ENCODE results near the gene RNF168. TPM values are rescaled to one million over a fixed set of nuclear protein-coding genes. Genes with fewer than 3 reads are reported as not detected.

The RNF168 gene
- total RNA-seq, 2 experiments from 2014 or later: 26.1 to 27.4 TPM

- peaks cover under 1% of the 10 kb centered on the region for H3K4me1 ChIP-seq (ENCODE audit: insufficient read depth, low read length)
- ChIA-PET CTCF (interaction anchor here (0.7 kb wide), 1 partner anchor 36 kb away, joined by 3 read pairs; no protein-coding TSS in a partner anchor), POLR2A (no interaction called here)
- no peak overlapping the region for H3K4me3 Mint-ChIP-seq
- no peaks in the 10 kb centered on the region for H3K27me3 ChIP-seq (ENCODE audit: control insufficient read depth in 1 of 2, insufficient read depth in 2 of 2, low read length in 2 of 2)
- no peaks in the 10 kb centered on the region for H3K27me3 Mint-ChIP-seq
- H3K27ac ChIP-seq (ENCODE audit: low read depth in 1 of 2, low read length in 2 of 2): no peak overlapping the region
- no peak for ATAC-seq (ENCODE audit: poor library complexity)
- no peak overlapping the region for H3K4me3 ChIP-seq (ENCODE audit: low read length)
- H3K9me3 ChIP-seq (ENCODE audit: control insufficient read depth in 1 of 2, insufficient read depth in 1 of 2, low read length in 2 of 2): no peaks in the 10 kb centered on the region
- no peak for DNase-seq
- H3K36me3 Mint-ChIP-seq (ENCODE audit: low read depth): peaks cover 47% of the 10 kb centered on the region
- no peaks in the 10 kb centered on the region for H3K9me3 Mint-ChIP-seq
- peaks cover 47% of the 10 kb centered on the region for H3K4me1 Mint-ChIP-seq (ENCODE audit: low read depth)
- H3K27ac Mint-ChIP-seq: no peak overlapping the region
- peaks cover 16% of the 10 kb centered on the region for H3K36me3 ChIP-seq (ENCODE audit: insufficient read depth, low read length)
- no peak for TF ChIP-seq CTCF (IDR thresholded peaks at IDR 0.05)
- intact Hi-C loops (cut with DNase I, micrococcal nuclease): no loop called here
These were observed 10.3 kb downstream of the RNF168 start for GRCh38 chr3:196493292-196493691.

GRCh38 chr3:196492080-196492479 is 11.5 kb downstream of the RNF168 start:
- Histone ChIP-seq H3K9me3 (ENCODE audit: control insufficient read depth in 1 of 2, insufficient read depth in 1 of 2, low read length in 2 of 2) (no peaks in the 10 kb centered on the region), H3K27ac (ENCODE audit: low read depth in 1 of 2, low read length in 2 of 2) (no peak overlapping the region), H3K27me3 (ENCODE audit: control insufficient read depth in 1 of 2, insufficient read depth in 2 of 2, low read length in 2 of 2) (no peaks in the 10 kb centered on the region), H3K4me3 (ENCODE audit: low read length) (no peak overlapping the region), H3K4me1 (ENCODE audit: insufficient read depth, low read length) (no peaks in the 10 kb centered on the region), H3K36me3 (ENCODE audit: insufficient read depth, low read length) (peaks cover 23% of the 10 kb centered on the region)
- POLR2A ChIA-PET: no interaction called here
- Mint-ChIP-seq H3K4me3 (no peak overlapping the region), H3K9me3 (no peaks in the 10 kb centered on the region), H3K27me3 (no peaks in the 10 kb centered on the region), H3K27ac (no peak overlapping the region), H3K4me1 (ENCODE audit: low read depth) (peaks cover 41% of the 10 kb centered on the region), H3K36me3 (ENCODE audit: low read depth) (peaks cover 55% of the 10 kb centered on the region)
- ATAC-seq (ENCODE audit: poor library complexity) (no peak), DNase-seq (no peak)
- TF ChIP-seq CTCF (IDR thresholded peaks at IDR 0.05): no peak
- CTCF ChIA-PET: interaction anchor here (1.3 kb wide), 1 partner anchor 36 kb away, joined by 4 read pairs; no protein-coding TSS in a partner anchor
- intact Hi-C loops (cut with DNase I, micrococcal nuclease): no loop called here

DNA sequence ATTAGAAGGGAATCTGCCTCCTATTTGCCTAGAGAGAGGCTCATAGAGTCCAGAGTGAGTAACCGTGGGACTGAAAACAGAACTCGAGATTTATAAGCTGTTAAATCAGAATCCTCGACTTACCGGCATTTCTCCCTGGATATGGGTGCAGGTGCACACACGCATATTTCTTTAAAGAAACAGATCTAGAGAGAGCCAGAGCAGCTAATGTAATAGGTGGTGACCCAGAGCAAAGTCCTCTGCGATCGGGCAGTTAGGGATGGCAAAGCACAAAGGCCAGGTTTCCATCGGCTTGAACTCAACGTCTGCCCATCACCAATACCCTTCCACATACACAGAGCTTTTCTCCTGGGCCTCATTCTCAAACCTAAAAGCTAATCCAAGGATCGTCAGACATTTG is 13.8 kb downstream of the RNF168 start:
- ATAC-seq (ENCODE audit: poor library complexity): no peak
- H3K4me3 Mint-ChIP-seq: no peak overlapping the region
- H3K27ac Mint-ChIP-seq: no peak overlapping the region
- H3K27ac ChIP-seq (ENCODE audit: low read depth in 1 of 2, low read length in 2 of 2): no peak overlapping the region
- H3K4me1 Mint-ChIP-seq (ENCODE audit: low read depth): peaks cover 26% of the 10 kb centered on the region
- H3K36me3 Mint-ChIP-seq (ENCODE audit: low read depth): peaks cover 55% of the 10 kb centered on the region
- no peak for TF ChIP-seq CTCF (IDR thresholded peaks at IDR 0.05)
- DNase-seq: no peak
- peaks cover 33% of the 10 kb centered on the region for H3K36me3 ChIP-seq (ENCODE audit: insufficient read depth, low read length)
- H3K9me3 Mint-ChIP-seq: no peaks in the 10 kb centered on the region
- no peaks in the 10 kb centered on the region for H3K4me1 ChIP-seq (ENCODE audit: insufficient read depth, low read length)
- ChIA-PET CTCF (no interaction called here), POLR2A (interaction anchor here (1.2 kb wide), 1 partner anchor 14 kb away, joined by 3 read pairs; the partner anchor contains the start of gene RNF168)
- H3K27me3 ChIP-seq (ENCODE audit: control insufficient read depth in 1 of 2, insufficient read depth in 2 of 2, low read length in 2 of 2): no peaks in the 10 kb centered on the region
- H3K27me3 Mint-ChIP-seq: no peaks in the 10 kb centered on the region
- no peaks in the 10 kb centered on the region for H3K9me3 ChIP-seq (ENCODE audit: control insufficient read depth in 1 of 2, insufficient read depth in 1 of 2, low read length in 2 of 2)
- intact Hi-C loops (cut with DNase I, micrococcal nuclease): loop anchor here in 1 of 2 experiments (5.0 kb wide), 1 partner anchor 33 kb away; no protein-coding TSS in a partner anchor
- H3K4me3 ChIP-seq (ENCODE audit: low read length): no peak overlapping the region

Data from CD4-positive, alpha-beta T cell (primary cell).